NOMO-1 treated with DMSO at 0.1 percent for 48 hours (cell line): ENCODE results near the gene TRIM65.
"Not testable (repeated sequence)": the region's sequence is repeated elsewhere in the genome, so short reads cannot be mapped to it uniquely, and the experiment has no call there.

Experiments
- DNase-seq: peaks from one replicate; lab custom pipeline; 2025; ENCODE audit not compliant: unreplicated experiment; lab: John Stamatoyannopoulos, UW

TRIM65 gene

DNA sequence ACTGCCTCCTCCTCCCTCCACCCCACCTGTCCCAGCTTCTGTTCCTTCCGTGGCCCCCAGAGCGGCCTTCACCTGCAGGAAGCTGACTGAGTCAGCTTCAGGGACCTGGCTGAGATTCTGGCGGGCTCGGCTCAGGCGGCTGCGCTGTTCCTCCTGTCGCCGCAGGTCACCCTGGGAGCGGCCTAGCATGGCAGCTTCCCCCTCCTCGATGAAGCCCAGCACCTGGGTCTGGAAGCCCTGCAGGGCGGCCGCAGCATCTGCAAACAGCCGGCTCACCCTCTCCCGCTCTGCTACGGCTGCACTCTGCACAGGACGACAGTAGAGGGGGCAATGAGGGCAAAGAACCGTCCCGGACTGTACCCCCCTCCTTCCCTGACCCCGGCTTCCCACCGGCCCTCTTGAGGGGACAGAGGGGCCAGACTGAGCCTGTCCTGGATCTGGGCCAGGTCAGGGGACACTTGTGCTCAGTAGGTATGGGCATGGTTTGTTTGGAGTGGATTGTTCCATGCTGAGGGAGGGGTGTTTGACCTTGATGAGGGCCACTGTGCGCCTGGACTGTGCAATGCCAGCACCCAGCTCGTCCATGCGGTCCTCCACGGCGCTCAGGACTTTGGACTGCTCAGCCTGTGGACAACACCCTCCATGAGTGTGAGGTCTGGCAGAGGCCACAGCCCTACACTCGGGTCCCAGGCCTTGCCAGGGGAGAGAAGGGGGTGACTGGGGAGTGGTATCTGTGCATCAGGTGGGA, 20.4 kb downstream of the TRIM65 start:
- no peak for DNase-seq

DNA sequence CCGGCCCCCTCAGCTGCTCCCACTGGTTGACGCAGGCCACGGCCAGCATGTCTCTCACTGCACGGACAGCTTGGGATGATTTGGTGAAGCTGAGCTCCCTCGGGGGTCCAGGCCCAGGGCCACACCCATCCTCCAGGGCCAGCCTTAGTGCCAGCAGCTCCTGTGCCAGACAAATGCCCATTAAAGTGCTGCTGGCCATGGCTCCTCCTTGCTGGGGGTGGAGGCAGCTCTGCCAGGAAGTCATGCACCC, 20.9 kb downstream of the TRIM65 start:
- no peak for DNase-seq

DNA sequence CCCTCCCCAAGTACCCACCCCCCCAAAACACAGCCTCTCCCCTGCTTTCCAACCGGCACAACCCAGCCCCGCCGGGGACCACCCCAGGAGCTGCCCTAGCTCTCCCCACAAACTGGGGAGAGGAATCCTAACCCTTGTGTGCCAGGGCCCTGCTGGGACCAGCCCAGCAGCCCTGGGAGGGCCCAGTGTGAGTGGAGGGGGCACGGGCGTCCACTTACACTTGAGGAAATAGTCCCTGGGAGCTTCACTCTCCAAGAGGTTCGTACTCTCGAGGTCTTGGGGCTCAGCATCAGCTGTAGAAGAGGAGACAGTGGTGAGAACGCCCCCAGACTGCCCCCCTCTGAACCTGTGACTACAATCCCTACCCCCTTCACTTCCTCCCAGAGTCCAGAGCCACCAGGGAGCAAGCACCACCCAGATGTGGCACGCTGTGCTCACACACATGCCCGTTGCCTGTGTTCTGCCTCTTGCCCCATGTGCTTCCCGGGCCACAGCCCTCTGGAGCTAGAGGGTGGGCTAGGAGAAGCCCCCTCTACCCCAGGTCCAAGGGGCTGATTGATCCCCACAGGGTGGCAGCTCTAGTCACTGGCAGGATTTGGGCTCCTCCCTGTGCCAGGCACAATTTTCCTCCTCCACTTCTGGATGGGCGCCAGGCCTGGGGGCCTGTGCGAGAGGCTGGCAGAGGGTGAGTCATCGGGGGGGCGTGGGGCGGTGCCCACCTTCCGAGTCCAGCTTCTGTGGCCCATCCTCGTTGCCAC, 21.4 kb downstream of the TRIM65 start:
- DNase-seq: no peak

DNA sequence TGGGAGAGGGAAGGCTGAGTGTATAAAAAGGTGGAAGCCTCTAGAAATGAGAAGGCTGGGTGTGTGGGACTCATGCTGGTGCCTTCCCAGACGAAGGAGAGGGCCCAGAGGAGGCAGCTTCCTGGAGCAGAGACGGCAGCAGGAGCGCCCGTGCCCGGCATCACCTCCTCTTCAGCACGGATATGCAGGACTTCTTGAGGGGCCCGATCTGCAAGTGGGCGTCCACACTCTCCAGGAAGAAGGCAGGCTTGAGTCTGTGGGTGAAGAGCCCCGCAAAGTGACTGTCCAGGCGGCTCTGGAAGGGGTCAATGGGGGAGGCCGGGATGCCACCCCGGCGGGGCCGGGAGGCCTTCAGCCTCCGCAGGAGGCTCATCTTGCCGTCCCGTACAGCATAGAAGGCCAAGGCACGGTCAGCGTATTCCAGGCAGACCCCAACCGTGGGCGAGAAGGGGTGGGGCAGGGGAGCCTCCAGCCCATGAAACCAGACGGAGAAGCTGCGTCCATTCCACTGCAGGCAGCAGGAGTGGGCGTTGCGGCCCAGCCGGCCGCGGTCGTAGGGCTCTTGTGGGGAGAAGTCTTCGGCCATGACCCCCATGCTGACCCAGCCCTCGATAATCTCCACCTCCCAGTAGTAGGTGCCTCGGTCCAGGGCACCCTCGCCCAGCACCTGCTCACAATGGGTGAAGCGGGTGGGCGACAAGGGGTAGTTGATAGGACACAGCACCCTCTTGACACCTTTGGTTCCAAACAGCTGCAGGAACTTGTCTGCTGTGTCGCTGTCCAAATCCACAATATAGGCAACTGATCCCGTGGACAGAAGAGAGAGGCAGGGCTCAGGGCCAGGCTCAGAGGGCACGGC, 22.2 kb downstream of the TRIM65 start:
- no peak for DNase-seq

DNA sequence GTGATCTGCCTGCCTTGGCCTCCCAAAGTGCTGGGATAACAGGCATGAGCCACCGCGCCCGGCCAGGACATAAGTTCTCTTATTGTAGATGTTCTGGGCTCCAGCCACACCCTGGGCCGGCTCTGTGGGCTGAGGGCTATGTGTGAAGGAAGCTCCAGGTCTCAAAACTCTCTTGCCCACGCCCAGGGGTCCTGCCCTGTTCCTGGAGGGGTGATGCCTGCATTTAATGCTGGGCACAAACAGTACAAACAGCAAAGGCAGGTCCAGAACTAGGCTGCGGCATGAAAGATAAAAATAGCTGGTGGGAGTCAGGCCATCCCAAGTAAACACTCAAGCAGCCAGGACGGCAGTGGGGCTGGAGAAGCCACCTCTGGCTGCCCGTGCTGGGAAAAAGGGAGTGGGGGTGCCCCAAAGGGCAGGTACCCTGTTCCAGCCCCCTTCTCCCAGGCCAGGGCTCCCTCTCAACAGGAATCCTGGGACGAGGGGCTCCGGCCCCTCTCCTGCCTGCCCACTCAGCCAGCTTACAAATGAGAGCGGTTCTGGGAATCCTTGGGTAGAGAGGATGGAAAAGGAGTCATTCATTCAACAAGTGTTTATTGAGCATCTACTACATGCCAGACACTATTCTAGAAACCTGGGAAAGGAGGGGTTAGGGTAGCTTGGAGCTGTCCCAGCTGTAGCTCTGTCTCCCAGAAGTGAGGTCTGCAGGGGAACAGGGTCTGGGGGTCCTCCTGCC, 23.0 kb downstream of the TRIM65 start:
- DNase-seq: no peak

DNA sequence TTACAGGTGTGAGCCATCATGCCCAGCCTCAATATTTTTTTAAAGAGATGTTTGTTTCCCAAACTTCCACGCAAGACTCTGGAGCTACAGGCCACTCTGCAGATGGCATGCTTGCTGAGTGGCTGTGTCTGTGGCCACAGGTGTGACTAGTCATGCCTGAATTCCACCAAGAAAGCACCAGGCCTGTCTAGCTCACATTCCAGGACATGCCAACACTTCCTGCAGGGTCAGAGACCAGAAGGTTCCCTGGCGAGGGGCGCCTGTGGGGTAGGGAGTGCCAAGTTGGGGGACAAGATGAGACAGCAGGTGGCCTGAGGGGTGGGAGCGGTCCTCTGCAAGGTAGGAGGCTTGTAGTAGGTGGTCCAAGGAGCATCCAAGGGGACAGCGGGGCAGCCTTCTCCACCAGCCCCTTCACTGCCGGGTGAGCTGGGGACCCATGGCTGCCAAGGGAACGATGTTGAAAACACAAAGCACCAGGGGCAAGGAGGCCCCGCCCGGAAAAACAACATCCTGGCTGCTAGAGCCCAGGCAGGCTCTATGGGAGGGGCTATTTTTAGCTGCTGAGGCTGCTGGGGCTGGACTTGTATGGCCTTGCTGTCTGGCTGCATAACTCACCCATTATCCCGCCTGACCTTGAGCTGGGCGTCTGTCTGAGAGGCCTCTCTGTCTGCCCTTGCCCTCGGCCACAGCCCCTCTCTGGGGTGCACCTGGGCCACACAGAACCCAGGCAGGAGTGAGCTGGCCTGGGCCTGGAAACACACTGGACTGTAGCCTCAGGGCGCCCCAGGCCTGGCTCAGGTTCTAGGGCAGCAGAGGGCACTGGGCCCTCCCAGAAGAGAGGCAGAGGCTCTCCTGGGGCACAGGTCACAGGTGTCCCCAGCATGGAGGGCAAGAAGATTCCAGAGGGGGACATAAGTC, 24.1 kb downstream of the TRIM65 start:
- no peak for DNase-seq

DNA sequence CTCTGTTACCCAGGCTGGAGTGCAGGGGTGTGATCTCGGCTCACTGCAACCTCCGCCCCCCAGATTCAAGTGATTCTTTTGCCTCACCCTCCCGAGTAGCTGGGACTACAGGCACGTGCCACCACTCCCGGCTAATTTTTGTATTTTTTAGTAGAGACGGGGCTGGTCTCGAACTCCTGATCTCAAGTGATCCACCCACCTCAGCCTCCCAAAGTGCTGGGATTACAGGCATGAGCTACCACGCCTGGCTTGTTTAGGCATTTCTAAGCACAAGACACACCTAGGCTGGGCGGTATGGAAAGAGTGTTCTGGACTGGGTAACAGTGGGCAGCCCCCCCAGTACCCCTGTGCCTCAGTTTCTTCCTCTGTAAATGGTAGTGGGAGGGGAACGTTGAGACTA, 26.5 kb downstream of the TRIM65 start:
- DNase-seq: not testable (repeated sequence)

DNA sequence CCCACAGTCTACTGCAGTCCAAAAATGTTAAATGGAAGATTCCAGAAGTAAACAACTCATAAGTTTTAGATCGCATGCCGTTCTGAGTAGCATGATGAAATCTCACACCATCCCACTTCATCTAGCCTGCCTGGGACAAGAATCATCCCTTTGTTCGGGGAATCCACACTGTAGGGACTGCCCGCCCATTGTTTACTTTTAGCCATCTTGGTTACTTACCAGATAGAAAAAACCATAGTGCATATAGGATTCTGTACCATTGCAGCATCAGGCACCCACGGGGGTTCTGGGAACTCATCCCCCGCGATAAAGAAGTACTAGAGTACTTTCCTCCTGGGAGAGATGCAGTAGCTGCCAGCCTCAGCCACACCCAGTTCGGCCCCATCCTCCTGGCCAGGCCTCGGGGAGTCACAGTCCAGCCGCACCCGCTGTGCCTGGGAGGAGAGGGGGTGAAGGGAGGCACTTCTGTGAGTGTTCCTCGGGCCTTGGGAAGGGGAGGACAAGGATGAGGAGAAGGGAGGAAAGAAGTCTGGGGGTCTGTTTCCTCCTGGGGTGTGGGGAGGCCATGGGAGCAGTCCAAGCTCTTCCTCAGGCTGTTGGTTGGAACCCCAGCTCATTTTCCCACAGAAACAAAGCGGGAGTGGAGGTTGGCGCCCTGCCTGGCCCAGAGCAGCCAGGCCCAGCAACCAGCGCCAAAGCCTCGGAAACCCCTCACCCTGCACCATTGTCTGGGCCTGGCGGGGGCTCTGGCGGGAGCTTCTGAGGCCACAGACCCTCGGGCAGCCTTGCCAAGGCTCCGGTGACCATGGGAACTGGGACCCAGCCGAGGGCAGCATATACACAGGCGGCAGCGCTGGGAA, 27.2 kb downstream of the TRIM65 start:
- no peak for DNase-seq

DNA sequence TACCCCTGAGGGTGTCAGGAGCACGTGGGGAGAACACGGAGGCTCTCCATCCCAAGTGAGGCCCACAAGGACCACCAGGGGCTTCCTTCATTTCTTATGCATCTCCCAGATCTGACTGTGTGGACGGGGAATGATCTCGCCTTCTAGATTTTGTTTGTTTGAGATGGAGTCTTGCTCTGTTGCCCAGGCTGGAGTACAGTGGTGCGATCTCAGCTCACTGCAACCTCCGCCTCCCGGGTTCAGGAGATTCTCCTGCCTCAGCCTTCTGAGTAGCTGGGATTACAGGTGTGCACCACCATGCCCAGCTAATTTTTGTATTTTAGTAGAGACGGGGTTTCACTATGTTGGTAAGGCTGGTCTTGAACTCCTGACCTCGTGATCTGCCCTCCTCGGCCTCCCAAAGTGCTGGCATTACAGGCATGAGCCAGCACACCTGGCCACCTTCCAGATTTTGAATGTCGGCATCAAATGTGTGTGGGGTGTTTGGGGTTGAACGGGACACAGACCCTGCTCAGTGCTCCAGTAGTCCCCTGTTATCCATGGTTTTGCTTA, 27.9 kb downstream of the TRIM65 start:
- DNase-seq: not testable (repeated sequence)

DNA sequence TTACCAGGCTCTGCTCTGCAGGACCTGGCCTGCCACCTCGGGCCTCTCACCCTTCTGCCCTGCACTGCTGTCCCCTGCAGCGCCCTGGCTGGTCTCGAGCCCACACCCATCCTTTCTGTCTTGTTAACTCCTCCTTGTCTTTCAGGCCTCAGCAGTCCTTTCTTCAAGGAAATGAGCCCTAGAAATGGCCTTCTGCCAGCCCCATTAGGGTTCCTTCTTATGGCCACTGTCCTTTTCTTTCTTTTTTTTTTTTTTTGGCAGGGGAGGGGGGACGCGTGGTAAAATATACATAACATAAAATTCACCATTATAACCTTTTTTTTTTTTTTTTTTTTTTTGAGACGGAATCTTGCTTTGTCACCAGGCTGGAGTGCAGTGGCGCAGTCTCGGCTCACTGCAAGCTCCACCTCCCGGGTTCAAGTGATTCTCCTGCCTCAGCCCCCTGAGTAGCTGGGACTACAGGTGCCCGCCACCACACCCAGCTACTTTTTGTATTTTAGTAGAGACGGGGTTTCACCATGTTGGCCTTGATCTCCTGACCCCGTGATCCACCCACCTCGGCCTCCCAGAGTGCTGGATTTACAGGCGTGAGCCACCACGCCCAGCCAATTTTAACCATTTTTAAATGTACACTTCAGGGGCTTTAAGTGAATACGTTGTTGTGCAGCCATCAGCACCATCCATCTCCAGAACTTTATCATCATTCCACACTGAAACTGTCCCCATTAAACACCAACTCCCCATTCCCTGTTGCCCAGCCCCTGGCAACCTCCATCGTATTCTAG, 31.2 kb downstream of the TRIM65 start:
- not testable (repeated sequence) for DNase-seq

DNA sequence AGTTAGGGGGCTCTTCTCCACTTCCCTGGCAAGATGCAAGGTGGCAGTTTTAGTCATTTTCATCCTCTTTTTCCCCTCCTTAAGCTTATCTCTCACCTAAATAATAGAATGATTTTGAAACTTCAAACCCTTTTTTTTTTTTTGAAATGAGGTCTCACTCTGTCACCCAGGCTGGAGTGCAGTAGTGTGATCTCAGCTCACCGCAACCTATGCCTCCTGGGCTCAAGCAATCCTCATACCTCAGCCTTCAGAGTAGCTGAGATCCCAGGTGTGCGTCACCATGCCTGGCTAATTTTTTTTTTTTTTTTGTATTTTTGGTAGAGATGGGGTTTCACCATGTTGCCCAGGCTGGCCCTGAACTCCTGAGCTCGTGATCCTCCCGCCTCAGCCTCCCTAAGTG, 31.9 kb downstream of the TRIM65 start:
- not testable (repeated sequence) for DNase-seq

DNA sequence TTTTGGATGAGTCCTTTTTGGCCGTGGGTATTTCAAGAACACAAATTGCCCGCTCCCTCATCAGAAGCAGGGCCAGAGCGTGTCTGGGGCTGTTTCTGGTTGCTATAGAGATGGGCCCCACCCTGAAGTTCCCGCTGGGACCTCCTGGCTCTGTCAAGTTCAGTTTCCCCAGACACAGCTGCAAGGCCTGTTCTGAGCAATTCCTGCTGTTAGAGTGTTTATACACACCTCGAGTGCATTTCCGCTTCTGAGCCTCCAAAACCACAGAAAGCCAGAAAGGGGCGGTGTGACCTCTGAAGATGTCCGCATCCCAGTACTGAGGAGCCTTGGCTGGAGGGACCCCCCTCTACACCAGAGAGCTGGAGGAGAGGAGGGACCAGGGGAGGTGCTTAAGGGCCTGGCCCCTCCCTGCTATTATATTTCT, 32.3 kb downstream of the TRIM65 start:
- peak; percentile 32 for DNase-seq

DNA sequence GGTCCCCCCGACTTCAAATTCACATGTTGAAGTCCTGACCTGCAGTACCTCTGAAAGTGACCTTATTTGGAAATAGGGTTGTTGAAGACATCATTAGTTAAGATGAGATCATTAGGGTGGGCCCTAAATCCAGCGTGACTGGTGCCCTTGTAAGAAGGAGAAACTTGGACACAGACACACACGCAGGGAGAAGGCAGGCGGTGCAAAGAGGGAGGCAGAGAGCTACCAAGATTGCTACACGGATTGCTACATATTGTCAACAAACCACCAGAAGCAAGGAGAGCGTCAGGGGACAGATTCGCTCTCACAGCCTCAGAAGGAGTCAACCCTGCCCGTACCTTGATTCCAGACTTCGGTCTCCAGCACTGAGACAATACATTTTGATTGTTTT, 34.8 kb downstream of the TRIM65 start:
- no peak for DNase-seq

DNA sequence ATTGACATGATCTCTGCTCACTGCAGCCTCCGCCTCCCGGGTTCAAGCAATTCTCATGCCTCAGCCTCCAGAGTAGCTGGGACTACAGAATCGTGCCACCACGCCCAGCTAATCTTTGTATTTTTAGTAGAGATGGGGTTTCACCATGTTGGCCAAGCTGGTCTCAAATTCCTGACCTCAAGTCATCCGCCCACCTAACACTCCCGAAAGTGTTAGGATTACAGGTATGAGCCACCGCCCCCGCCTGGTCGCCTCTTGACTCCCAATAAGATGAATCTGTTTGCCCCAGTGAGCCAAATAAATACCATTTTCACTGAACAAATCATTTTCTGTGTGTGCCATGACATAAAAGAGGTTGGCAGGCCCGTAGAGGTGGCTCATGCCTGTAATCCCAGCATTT, 37.4 kb downstream of the TRIM65 start:
- DNase-seq: not testable (repeated sequence)

DNA sequence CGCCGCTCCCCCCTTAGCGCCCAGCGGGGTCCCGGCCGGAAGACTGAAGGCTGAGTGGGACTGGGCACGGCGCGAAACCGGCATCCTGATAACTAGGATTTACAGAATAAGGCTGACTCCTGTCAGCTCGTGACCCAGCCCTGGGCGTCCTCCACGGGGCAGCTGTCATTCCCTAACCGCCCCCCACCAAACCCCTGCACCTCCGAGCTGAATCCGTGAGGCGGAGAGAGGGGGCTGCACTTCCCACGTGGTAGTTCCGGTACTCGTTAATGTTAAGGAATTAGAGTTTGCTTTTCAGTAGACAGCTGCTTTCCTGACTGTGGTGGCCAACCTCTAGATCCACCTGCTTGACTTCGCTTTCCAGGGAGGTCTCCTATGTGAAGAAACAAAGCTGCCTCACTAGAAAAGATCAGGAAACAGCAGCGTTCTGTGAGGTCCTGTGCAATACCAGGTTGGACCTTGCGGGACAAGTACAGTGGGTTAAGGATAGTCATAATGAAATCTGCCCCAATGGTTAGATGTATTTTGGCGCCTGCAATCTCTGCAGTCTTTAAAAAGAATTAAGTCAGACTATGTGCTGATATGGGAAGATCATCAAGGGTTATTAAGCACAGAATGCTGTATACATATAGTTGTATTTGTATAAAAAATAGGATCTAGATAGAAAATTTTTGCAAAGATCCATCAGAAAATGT, 40.5 kb downstream of the TRIM65 start:
- DNase-seq: peak; percentile 29

DNA sequence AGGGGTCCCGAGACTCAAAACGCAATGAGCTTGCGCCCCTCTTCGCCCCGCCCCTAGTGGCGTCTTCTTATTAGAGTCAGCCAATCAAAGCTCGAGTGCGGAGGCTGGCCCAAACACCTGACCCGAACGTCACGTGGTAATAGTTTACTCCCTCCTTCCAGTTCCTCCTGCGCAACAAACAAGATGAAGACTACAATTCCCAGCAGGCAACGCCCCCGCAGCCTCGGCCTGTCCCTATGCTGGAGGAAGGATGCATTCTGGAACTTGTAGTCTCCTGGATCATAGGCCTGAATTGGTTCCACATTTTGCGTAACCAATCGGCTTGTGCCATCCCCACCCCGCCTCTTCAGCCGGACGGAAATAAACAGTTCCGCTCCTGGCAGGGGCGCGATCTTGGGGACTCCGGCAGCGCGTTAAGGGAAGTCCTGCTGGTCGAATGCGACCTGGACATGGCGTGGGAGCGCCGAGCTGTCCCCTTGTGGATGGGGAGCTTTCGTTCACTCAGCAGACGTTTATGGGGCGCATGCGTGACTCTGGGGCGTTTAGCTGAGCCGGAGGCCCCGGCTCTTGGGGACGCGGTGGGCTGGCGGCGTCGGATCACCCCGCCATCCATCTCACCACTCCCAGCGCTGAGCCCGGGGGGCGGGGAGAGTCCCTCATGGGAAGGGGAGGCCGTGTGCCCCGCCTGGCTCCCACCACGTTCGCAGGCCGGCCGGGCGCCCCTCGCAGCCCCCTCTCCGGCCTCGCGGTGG, 41.3 kb downstream of the TRIM65 start, which contains the start of gene WBP2:
Gene WBP2 (minus strand): TSS at position 26 of the 752 bp plus-strand sequence. CDS start 38 bp downstream, outside the sequence.
- peak; percentile 100 for DNase-seq

DNA sequence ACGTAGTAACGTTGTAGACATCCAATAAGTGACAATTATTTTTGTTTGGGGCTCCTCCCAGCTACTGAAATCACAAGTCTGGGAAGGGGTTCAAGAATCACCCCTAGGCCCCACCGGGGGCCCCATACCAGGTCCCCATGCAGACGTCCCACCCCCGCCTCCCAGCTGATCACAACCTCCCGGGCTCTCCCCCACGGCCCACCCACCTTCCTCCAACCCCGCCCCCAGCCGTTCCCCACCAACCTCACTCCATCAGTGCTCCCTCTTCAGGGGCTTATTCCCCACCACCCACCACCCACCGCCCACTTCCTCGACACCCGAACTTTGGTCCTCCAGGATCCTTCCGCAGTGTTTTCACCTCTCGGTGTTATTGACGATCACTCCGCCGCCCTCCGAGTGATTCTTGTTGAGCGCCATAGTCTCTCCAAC, 41.9 kb downstream of the TRIM65 start:
- DNase-seq: no peak
